Measurements from ENCODE around the gene GET4.

The GET4 gene

DNA sequence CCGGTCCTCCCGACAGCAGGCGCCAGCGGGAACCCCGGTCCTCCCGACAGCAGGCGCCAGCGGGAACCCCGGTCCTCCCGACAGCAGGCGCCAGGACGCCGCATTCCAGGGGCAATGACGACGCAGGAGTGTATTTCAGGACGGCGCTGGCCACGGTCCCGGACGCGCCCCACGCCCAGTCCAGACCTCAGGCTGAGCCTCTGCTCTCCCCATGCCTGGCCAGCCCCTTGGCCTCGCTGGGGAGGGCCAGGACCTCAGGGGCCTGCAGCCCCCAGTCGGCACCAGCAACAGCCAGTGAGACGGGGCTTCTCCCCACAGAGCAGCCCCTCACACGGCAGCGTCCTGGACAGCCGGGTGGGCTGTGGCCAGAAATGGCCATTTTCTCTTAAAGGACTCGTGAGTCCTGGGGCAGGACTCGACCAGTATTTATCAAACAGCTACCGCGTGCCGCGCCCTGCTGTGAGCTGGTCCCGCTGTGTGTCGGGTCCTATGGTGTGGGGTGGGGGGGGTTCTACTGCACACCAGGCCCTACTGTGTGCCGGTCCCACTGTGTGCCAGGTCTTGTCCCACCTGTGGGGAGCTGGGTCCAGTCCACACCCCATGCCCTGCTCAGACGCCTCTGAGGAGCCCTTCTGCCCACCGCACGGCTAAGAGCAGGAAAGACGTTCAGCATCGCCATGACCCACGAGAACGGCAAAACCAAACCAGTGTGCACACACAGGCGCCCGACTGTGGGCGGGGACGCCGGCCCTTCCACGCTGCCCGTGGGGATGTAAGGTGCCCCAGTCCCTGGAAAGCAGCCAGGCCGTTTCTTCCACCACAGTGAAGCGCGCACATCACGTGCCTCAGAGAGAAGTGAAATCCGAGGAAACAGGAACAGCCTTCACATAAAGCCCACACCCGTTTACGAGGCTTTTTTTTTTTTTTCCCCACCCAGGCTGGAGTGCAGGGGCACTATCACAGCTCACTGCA lies 33.3 kb downstream of the GET4 start:
- Histone ChIP-seq H3K36me3 (replicated peaks; ENCODE audit: insufficient read depth, low read length) (no peaks in the 10 kb centered on the region), H3K4me3 (ENCODE audit: low read length) (no peak overlapping the region), H3K79me2 (ENCODE audit: low read length) (no peaks in the 10 kb centered on the region), H4K20me1 (ENCODE audit: insufficient read depth, low read length) (no peaks in the 10 kb centered on the region), H3K4me1 (ENCODE audit: low read length) (no peaks in the 10 kb centered on the region), H3K27ac (ENCODE audit: low read length) (no peak overlapping the region), H3F3A (ENCODE audit: insufficient read depth, low read length) (peaks cover 4% of the 10 kb centered on the region; the same call in 1 of the 2 replicates), H2AFZ (ENCODE audit: low read length) (no peak overlapping the region), H3K9ac (ENCODE audit: low read length) (no peak overlapping the region), H3K9me3 (replicated peaks; ENCODE audit: insufficient read depth, low read length) (no peaks in the 10 kb centered on the region; the same call in 1 of the 2 replicates), H3K9me2 (replicated peaks; ENCODE audit: insufficient read depth, low read length) (no peaks in the 10 kb centered on the region), H3K27me3 (replicated peaks; ENCODE audit: insufficient read depth, low read length) (peaks cover 11% of the 10 kb centered on the region), H3K4me2 (ENCODE audit: low read depth, low read length) (no peak overlapping the region)
- TF ChIP-seq EZH2 (optimal IDR thresholded peaks at IDR 0.05; ENCODE audit: low read depth, low read length) (no peak), CTCF (IDR thresholded peaks at IDR 0.05; ENCODE audit: low read length) (no peak), EZH2phosphoT487 (IDR thresholded peaks at IDR 0.05; ENCODE audit: low read length) (no peak)
- no peak for DNase-seq

- no peak overlapping the region for H2AFZ ChIP-seq (ENCODE audit: low read length)
- no peak overlapping the region for H3K9ac ChIP-seq (ENCODE audit: low read length)
- peaks cover 18% of the 10 kb centered on the region for H3K27me3 ChIP-seq (replicated peaks; ENCODE audit: insufficient read depth, low read length)
- H3K9me2 ChIP-seq (replicated peaks; ENCODE audit: insufficient read depth, low read length), result no peaks in the 10 kb centered on the region
- H3K79me2 ChIP-seq (ENCODE audit: low read length), result no peaks in the 10 kb centered on the region
- no peak for DNase-seq
- no peaks in the 10 kb centered on the region for H3K36me3 ChIP-seq (replicated peaks; ENCODE audit: insufficient read depth, low read length)
- no peak overlapping the region for H3K4me2 ChIP-seq (ENCODE audit: low read depth, low read length)
- H4K20me1 ChIP-seq (ENCODE audit: insufficient read depth, low read length), result no peaks in the 10 kb centered on the region
- H3K4me3 ChIP-seq (ENCODE audit: low read length), result no peak overlapping the region
- peaks cover under 1% of the 10 kb centered on the region; the same call in 1 of the 2 replicates for H3F3A ChIP-seq (ENCODE audit: insufficient read depth, low read length)
- H3K27ac ChIP-seq (ENCODE audit: low read length), result no peak overlapping the region
- TF ChIP-seq EZH2phosphoT487 (IDR thresholded peaks at IDR 0.05; ENCODE audit: low read length) (no peak), CTCF (IDR thresholded peaks at IDR 0.05; ENCODE audit: low read length) (no peak), EZH2 (optimal IDR thresholded peaks at IDR 0.05; ENCODE audit: low read depth, low read length) (no peak)
- H3K4me1 ChIP-seq (ENCODE audit: low read length), result no peaks in the 10 kb centered on the region
- H3K9me3 ChIP-seq (replicated peaks; ENCODE audit: insufficient read depth, low read length), result no peaks in the 10 kb centered on the region; the same call in 1 of the 2 replicates
Observed at GRCh38 chr7:910441-910861, 34.1 kb downstream of the GET4 start.

GRCh38 chr7:910931-911431 lies 34.6 kb downstream of the GET4 start:
- H2AFZ ChIP-seq (ENCODE audit: low read length), result no peak overlapping the region
- H3F3A ChIP-seq (ENCODE audit: insufficient read depth, low read length), result no peaks in the 10 kb centered on the region
- H3K27ac ChIP-seq (ENCODE audit: low read length), result no peak overlapping the region
- no peak overlapping the region for H3K4me2 ChIP-seq (ENCODE audit: low read depth, low read length)
- H4K20me1 ChIP-seq (ENCODE audit: insufficient read depth, low read length), result no peaks in the 10 kb centered on the region
- no peak for DNase-seq
- no peak overlapping the region for H3K4me3 ChIP-seq (ENCODE audit: low read length)
- H3K9ac ChIP-seq (ENCODE audit: low read length), result no peak overlapping the region
- H3K9me2 ChIP-seq (replicated peaks; ENCODE audit: insufficient read depth, low read length), result no peaks in the 10 kb centered on the region
- TF ChIP-seq EZH2 (optimal IDR thresholded peaks at IDR 0.05; ENCODE audit: low read depth, low read length), result no peak
- TF ChIP-seq CTCF (IDR thresholded peaks at IDR 0.05; ENCODE audit: low read length), result no peak
- TF ChIP-seq EZH2phosphoT487 (IDR thresholded peaks at IDR 0.05; ENCODE audit: low read length), result no peak
- H3K9me3 ChIP-seq (replicated peaks; ENCODE audit: insufficient read depth, low read length), result no peaks in the 10 kb centered on the region; the same call in 1 of the 2 replicates
- no peaks in the 10 kb centered on the region for H3K79me2 ChIP-seq (ENCODE audit: low read length)
- H3K27me3 ChIP-seq (replicated peaks; ENCODE audit: insufficient read depth, low read length), result peaks cover 22% of the 10 kb centered on the region
- H3K36me3 ChIP-seq (replicated peaks; ENCODE audit: insufficient read depth, low read length), result no peaks in the 10 kb centered on the region
- H3K4me1 ChIP-seq (ENCODE audit: low read length), result no peaks in the 10 kb centered on the region
